ENCODE data around the gene SMARCAL1. TPM values are rescaled to one million over a fixed set of nuclear protein-coding genes. Genes with fewer than 3 reads are reported as not detected.

Gene SMARCAL1
- total and polyA plus RNA-seq, 3 donors from 2014 or later = 27.3 to 50.2 (median 39.1) TPM

DNA sequence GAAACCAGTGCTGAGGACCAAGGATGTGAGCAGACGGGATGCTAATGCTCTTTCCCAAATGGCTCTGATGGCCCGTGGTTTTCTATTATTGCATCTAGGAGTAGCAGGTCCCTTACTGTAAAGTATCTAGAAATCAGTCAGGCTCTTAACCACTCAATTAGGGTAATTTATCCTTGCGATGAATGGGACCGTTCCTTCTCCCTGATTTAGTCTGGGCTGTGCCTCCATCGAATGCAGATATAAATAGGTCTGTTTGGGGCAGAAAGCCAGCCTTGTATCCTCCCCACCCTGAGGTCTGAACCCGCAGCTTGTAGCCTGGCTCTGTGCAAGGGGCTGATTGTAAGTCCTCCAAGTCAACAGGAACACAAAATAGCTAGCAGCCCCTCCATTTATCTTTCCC lies 9.5 kb upstream of the SMARCAL1 start:
- no peak for DNase-seq
- intact Hi-C loops (cut with DNase I; ENCODE audit: low total_unique reads) = loop anchor here (10.0 kb wide), 1 partner anchor 288 kb away; no protein-coding TSS in a partner anchor

DNA sequence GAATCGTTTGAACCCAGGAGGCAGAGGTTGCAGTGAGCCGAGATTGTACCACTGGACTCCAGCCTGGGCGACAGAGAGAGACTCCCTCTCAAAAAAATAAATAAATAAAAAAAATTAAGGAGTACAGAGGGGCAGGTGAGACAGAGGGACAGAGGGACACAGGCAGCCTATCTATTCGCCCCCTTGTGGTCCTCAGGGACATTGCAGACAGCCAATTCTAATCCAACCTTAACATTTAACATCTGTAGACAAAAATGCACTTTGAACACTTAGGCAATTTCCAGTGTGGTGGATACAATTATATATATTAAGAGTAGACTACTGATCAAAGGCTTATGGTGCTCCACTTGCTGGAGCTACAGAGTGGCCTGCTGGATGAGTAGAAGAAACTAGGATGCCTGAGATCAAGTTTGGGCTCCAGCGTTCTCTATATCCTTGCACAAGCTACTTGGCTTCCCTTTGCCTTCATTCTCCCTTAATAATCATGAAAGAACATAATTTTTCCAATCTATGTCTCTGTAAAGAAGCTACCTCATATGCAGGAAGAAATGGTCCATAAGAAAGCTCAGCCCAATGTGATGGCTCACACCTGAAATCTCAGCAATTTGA lies 8.2 kb upstream of the SMARCAL1 start:
- intact Hi-C loops (cut with DNase I; ENCODE audit: low total_unique reads) = loop anchor here (10.0 kb wide), 1 partner anchor 289 kb away; no protein-coding TSS in a partner anchor
- no peak for TF ChIP-seq POLR2A (IDR thresholded peaks at IDR 0.05)
- TF ChIP-seq, protein P1, sequence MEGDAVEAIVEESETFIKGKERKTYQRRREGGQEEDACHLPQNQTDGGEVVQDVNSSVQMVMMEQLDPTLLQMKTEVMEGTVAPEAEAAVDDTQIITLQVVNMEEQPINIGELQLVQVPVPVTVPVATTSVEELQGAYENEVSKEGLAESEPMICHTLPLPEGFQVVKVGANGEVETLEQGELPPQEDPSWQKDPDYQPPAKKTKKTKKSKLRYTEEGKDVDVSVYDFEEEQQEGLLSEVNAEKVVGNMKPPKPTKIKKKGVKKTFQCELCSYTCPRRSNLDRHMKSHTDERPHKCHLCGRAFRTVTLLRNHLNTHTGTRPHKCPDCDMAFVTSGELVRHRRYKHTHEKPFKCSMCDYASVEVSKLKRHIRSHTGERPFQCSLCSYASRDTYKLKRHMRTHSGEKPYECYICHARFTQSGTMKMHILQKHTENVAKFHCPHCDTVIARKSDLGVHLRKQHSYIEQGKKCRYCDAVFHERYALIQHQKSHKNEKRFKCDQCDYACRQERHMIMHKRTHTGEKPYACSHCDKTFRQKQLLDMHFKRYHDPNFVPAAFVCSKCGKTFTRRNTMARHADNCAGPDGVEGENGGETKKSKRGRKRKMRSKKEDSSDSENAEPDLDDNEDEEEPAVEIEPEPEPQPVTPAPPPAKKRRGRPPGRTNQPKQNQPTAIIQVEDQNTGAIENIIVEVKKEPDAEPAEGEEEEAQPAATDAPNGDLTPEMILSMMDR (IDR thresholded peaks at IDR 0.05) = peak; percentile 42 to 76 (median 69)
- DNase-seq = peak; percentile 54
- Histone ChIP-seq H3K27ac (no peak overlapping the region), H3K27me3 (no peaks in the 10 kb centered on the region), H3K9me3 (no peaks in the 10 kb centered on the region), H3K4me3 (no peak overlapping the region), H3K4me1 (no peaks in the 10 kb centered on the region), H3K36me3 (ENCODE audit: low read depth, missing control alignments) (no peaks in the 10 kb centered on the region)
- WGBS, 2 donors = 68 to 76% methylated on average over 5 of the region's 5 CpGs

More for the DNA sequence above, 9.5 kb upstream of the SMARCAL1 start:
- TF ChIP-seq POLR2A (IDR thresholded peaks at IDR 0.05) = no peak
- TF ChIP-seq, protein P1 (IDR thresholded peaks at IDR 0.05) = no peak
- Histone ChIP-seq H3K27ac (no peak overlapping the region), H3K4me1 (no peaks in the 10 kb centered on the region), H3K4me3 (no peak overlapping the region), H3K27me3 (no peaks in the 10 kb centered on the region), H3K9me3 (no peaks in the 10 kb centered on the region), H3K36me3 (ENCODE audit: low read depth, missing control alignments) (no peaks in the 10 kb centered on the region)
- 81 to 86% methylated on average over 6 of the region's 6 CpGs for WGBS, 2 donors

DNA sequence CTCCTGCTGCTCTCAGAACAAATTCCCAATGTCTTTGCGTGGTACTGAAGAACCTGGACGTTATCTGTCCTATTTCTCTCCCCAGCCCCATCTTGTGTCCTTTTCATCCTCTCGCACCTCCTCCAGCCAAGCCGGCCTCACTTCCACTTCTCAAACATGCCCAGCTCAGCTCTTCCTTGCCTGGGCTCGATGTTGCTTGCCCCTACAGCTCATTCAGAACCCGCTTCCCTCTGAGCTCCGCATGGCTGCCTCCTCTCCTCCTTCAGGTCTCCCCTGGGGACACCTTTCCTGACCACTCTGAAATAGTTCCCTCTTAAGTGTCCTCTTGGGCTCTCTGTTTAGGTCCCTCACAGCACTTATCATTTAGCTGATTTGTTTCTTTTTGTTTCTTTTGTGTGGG lies 6.7 kb upstream of the SMARCAL1 start:
- Histone ChIP-seq H3K4me3 (no peak overlapping the region), H3K4me1 (no peaks in the 10 kb centered on the region), H3K9me3 (no peaks in the 10 kb centered on the region), H3K27me3 (no peaks in the 10 kb centered on the region), H3K27ac (no peak overlapping the region), H3K36me3 (ENCODE audit: low read depth, missing control alignments) (no peaks in the 10 kb centered on the region)
- intact Hi-C loops (cut with DNase I; ENCODE audit: low total_unique reads) = loop anchor here (10.0 kb wide), 1 partner anchor 291 kb away; no protein-coding TSS in a partner anchor
- 73 to 86% methylated on average over 7 of the region's 7 CpGs for WGBS, 2 donors
- no peak for DNase-seq
- TF ChIP-seq, protein P1 (IDR thresholded peaks at IDR 0.05) = no peak

DNA sequence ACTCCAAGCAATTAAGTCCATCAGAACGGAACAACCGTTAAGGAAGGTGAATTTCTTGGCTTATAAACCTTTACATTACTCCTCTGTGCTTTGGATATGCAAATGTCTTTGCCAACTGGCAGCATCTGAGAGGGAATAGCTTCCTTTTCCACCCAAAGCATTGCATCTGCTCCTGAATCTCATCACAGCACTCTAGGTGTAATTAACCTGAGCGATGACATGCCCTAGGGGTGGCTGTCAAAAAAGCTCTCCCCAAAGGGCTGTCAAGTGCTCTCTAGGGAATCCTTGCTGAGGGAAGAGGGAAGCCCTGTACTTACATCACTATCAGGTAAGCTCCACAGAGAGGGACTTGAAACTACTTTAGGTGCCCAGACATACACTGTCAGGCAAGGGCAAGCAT lies 5.5 kb upstream of the SMARCAL1 start:
- Histone ChIP-seq H3K9me3 (no peaks in the 10 kb centered on the region), H3K4me1 (no peaks in the 10 kb centered on the region), H3K4me3 (no peak overlapping the region), H3K27me3 (no peaks in the 10 kb centered on the region), H3K27ac (no peak overlapping the region), H3K36me3 (ENCODE audit: low read depth, missing control alignments) (no peaks in the 10 kb centered on the region)
- TF ChIP-seq, protein P1 (IDR thresholded peaks at IDR 0.05) = no peak
- no peak for TF ChIP-seq POLR2A (IDR thresholded peaks at IDR 0.05)
- no peak for DNase-seq
- intact Hi-C loops (cut with DNase I; ENCODE audit: low total_unique reads) = loop anchor here (10.0 kb wide), 1 partner anchor 292 kb away; no protein-coding TSS in a partner anchor
- 67 to 69% methylated on average over 3 of the region's 3 CpGs for WGBS, 2 donors
